Measurements from ENCODE around the gene MAGEA9B.
A peak's percentile ranks its signal among the peaks of the same experiment; 100 is the strongest.
"Not testable (repeated sequence)": the region's sequence is repeated elsewhere in the genome, so short reads cannot be mapped to it uniquely, and the experiment has no call there.

MAGEA9B gene

DNA sequence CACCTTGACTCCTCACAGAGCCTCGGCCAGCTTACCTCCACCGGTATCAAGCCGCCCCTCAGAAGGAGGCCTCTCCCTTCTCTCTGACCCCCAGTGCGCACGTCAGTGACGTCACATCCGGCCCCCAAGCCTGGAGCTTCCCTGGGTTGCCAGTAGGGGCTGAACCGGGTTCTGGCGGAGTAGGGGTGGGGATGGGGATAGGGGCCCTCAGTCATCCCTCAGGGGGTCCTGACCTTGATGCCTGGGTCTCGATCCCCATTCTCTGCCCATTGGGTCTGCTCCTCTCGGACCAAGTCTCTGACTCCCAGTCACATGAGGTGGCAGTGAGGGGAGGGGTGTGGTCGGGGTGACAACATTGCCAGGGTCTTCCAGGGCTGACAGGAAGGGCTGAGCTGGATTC, at the start of gene MAGEA9B:
MAGEA9B (minus strand) TSS at position 101 of the 400 bp plus-strand sequence. CDS start 4,280 bp downstream, outside the sequence.
- DNase-seq = not testable (repeated sequence)

- DNase-seq = no peak
These were observed 46.3 kb upstream of the MAGEA9B start for GRCh38 chrX:149633511-149633910.

DNA sequence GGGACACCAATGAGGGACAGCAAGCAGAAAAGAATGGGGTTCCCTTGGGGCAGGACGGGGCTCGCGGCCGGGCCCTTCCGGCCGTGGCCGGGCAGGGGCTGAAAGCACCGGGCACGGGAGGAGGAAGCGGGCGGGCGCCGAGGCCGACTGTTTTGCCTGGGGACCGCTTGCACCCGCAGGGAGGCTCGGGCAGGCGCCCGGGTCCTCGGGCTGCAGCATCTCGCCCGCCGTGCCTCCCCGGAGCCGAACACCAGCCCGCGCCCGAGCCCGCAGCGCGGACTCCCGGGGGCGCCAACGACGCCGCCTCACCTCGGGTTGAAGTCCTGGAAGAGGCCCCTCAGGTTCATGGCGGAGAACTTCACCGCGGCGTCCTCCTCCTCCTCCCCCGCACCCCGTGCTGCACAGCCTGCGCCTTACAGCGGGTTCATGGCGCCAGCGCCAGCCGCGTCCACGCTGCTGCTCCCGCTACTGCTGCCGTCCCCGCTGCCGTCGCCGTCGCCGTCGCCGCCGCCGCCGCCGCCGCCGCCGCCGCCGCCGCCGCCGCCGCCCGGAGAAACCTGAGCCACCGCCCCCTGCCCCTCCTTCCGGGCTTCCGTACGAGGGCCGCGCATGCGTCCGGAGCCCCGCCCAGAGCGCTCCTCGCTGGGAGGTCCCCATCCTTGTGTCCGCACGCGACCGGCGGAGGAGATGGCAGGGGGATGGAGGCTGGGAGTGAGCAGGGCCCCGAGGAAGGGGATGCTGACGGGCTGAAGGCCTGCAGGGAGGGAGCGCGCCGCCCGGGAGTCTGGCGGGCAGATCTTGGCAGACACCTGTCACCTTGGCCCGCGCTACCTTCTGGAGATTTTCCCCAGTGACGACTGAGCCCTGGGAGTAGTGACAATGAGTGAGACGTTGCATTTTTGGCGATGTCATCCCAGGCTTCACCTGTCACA, 44.2 kb upstream of the MAGEA9B start, which contains the start of gene TMEM185A:
TMEM185A (minus strand) TSS at position 559 of the 932 bp plus-strand sequence; CDS start at position 347, 212 bp downstream.
- DNase-seq = peak; percentile 92

DNA sequence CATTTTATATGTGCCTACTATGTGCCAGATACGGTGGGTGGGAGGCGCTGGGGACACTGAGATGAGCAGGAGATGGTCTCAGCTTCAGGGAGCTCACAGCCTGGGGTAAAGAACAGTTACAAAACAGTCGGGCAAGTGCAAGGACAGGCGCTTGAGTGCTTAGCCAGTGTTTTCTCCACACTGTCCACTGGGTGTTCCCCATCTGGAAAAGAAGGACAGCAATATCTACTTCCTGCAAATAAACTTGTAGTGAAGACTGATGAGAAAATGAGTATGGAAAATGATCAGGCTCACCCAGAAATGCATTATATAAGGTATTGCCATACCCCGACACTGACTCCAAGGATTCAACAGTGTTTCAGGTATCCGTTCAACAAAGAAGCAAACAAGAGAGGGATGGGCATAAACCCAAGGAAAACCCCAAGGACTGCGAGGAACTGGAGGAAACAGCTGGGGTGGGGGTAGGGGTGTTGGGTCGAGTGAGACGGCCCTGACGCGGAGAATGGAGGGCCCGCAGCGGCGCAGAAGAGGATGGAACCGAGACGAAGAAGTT, 43.5 kb upstream of the MAGEA9B start:
- DNase-seq = no peak

DNA sequence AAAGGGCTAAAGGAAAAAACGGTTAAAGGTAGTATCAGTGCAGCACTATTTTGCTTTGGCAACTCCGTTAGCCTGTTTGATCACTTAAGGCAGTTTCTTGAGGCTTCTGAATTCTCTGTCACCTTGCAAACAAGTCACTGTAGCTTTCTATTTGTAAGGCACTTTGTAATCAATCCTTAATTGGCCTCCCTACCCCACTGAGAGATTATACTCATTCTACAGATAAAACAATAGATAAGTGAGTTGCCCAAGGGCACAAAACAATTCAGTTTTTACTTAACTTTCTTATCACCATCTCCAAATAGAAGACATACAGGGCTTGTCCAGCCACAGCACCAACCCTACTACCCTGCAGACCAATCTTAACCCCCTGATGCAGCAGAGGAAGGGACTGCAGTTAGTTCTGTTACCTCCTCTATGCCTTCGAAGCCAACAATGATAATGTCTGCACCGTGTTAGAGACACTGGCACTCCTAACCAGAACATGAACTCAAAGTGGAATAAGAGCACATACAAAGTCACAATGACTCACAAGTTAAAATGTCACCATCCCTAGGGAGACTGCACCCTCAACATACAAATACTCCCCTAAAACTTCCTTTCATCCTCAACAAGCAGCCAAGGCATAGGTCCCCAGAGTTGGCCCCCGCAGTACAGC, 42.6 kb upstream of the MAGEA9B start:
- DNase-seq = no peak

GRCh38 chrX:149628768-149629167, 41.5 kb upstream of the MAGEA9B start:
- DNase-seq = no peak

DNA sequence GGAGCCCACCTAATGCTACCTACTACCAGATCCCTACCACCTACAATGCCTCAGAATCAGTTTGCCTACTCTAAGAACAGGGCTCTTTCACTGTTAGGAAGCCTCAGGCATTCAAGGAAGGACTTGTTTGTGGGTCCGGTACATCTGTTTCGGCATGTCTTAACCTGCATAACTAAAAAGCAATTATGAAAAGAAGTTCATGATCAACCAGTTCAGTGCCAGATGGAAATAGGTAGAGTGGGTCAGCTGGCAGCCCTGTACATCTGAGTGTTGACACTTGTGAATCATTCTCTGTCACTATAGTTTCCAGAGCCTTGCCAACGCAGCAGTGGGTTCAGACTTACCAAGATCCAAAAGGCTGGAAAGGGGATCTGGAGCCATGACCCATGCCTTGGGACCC, 41.0 kb upstream of the MAGEA9B start:
- DNase-seq = no peak

DNA sequence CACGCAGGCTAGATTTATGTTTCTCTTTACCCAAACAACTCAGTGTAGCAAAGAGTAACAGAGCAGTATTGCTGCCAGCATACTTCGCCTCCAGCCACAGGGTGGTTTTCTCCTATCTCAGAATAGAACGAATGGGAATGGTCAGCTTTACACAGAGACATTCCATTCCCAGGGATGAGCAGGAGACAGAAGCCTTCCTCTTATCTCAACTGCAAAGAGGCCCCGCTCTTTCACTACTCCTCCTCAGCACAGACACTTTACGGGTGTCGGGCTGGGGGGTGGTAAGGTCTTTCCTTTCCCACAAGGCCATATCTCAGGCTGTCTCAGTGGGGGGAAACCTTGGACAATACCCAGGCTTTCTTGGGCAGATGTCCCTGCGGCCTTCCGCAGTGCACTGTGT, 39.6 kb upstream of the MAGEA9B start:
- not testable (repeated sequence) for DNase-seq

DNA sequence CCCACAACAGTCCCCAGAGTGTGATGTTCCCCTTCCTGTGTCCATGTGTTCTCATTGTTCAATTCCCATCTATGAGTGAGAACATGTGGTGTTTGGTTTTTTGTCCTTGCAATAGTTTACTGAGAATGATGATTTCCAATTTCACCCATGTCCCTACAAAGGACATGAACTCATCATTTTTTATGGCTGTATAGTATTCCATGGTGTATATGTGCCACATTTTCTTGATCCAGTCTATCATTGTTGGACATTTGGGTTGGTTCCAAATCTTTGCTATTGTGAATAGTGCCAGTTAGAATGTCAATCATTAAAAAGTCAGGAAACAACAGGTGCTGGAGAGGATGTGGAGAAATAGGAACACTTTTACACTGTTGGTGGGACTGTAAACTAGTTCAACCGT, 32.4 kb upstream of the MAGEA9B start:
- DNase-seq = not testable (repeated sequence)

DNA sequence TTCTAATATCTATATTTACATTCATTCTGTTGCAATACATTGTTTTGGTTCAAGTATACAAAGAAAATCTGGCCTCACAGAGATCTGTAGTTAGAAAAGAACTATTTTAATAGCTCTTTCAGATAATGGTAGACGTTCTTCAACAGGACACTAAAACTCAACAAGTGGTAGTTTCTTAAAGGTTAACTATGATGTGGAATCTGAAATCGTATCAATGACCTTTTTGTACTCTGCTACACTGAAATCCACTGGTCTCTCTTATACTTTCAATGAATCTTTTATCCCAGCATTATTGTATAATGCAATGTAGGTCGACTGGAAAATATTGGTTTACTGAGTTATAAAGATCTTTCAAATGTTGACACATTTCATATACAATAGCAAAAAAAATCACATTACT, 31.6 kb upstream of the MAGEA9B start:
- no peak for DNase-seq

GRCh38 chrX:149611623-149612175, 24.4 kb upstream of the MAGEA9B start:
- DNase-seq = no peak

DNA sequence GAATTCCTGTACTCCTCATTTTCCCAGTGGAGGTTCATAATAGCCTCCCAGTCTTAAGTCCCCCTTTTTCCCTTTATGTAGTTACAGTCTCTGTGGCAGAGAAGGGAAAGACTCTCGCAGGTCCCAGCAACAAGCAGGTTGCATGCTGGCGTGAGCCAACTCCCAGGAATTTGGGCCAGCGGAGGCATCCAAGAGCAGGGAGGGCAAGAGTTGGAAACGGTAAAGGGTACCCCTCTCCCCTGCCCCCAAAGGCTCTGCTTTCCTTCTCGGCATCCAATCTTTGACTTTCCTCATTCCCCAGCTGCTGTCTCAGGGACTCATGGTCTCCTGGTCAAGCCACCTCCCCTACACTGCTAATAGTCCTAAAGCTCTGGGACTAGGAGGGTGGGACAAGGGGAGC, 23.3 kb upstream of the MAGEA9B start:
- DNase-seq = no peak

GRCh38 chrX:149607699-149608098, 20.4 kb upstream of the MAGEA9B start:
- no peak for DNase-seq

DNA sequence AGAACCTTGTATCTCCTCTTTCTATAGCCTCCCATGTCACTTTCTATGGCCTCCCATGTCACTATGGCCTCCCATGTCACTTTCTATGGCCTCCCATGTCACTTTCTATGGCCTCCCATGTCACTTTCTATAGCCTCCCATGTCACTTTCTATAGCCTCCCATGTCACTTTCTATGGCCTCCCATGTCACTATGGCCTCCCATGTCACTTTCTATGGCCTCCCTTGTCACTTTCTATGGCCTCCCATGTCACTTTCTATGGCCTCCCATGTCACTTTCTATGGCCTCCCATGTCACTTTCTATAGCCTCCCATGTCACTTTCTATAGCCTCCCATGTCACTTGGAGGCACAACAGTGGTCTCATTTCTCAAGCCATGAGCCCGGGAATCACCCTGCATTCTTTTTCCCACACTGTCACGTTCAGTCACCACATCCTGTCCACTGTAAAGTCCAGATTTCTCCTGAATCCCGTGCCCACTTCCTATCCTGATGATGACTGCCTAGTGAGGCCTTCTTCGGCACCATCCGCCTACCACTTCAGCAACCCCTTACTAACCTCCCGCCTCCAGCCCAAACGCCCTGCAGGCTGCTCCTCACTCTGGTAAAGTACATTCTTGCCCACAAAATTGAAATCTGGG, 18.1 kb upstream of the MAGEA9B start:
- not testable (repeated sequence) for DNase-seq

GRCh38 chrX:149598603-149599002, 11.3 kb upstream of the MAGEA9B start:
- not testable (repeated sequence) for DNase-seq

GRCh38 chrX:149595943-149596342, 8.7 kb upstream of the MAGEA9B start:
- DNase-seq = not testable (repeated sequence)

DNA sequence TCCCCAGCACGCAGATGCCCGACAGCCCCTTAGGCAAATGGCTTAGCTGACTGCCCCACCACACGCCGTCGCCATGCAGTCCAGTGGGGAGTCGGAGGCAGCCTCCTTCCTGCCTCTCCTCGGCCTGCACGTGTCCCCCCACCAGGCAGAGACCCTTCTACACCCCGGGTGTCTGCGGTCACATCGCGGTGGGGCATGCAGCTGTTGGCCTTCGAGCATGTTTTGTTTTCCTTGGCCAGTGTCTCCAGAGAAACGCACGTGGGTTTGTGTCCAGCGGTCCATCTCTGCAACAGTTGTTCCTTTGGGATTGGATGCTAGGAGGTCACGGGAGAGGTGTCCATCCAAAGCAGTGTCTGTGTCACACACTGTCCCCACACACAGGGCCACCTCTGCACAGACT, 8.0 kb upstream of the MAGEA9B start, which contains the start of gene HSFX2:
HSFX2 (minus strand) TSS at position 101 of the 400 bp plus-strand sequence. CDS start 614 bp downstream, outside the sequence.
- not testable (repeated sequence) for DNase-seq

DNA sequence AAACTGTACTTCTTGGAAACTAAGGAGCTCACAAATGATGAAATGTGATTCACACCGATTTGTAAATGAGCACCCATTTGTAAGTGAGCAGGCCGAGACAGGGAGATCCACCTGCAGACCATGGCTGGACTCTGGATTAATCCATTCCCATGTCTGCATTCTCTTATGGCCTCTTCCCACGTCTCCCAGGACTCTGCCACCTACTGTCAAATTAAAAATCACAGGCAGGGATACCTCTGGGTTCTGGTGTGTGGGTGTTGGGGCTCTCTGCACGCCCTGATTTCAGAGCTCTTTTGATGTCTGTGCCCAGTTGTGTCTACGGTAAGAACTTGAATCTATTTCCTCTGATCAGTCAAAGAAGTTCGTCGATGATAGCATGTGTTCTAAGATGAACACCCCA, 3.7 kb upstream of the MAGEA9B start:
- DNase-seq = not testable (repeated sequence)

DNA sequence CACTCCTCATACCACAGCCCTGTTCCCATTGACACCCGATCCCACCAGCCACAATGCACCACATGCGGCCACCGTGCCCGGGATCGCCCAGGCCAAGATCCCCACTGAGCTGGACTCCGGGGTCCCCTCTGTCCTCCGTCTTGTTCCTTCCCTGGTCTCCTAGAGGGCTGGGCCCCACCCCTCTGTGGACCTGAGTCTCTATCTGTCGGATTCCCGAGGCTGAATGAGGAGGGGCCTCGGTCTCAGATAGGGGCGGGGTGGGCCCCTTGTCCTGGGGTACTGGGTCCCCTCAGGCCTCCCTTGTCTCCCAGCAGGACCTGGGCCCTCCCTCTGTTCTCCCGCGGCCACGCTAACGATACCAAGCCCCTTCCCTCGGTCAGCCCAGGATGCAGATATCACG, 1.6 kb downstream of the MAGEA9B start:
- not testable (repeated sequence) for DNase-seq

GRCh38 chrX:149573456-149573855, 13.8 kb downstream of the MAGEA9B start:
- DNase-seq = not testable (repeated sequence)

DNA sequence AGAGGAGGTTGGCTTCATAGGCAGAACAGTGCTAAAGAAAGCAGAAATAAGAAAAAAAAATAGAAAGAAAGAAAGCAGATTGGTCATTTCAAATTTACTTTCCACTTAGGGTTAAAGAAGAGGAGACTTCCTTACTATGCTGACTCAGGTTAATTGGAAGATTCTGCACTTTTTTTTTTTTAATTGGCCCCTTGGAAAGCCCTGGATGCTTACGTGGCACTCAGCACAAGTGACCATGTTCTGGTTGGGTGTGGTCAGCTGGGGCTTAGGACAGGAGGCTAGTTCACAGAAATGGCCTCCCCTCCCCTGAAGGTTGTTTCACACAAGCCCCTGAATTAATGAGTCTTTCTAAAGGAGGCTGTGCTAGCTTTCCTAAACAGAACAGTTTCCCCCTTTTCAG, 14.5 kb downstream of the MAGEA9B start:
- DNase-seq = no peak

DNA sequence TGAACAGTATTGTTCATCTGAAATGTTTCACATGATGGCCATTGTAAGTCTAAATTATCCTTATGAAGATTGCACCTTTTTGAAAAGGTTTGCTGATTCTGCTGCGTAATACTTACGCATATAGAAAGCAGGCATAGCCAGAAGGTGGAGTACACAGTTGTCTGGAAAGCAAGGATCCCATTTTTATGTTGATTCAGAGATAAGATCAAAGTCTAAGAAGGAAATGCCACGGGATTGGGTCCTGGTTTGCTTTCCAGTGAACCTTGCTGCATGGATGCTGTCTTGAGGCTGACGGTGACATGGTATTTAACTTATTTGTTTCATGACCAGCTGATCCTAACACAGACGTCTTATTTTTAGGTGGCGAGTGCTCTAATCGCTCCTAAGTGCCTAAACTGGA, 15.5 kb downstream of the MAGEA9B start:
- no peak for DNase-seq

GRCh38 chrX:149570668-149571067, 16.6 kb downstream of the MAGEA9B start:
- no peak for DNase-seq

Measured in activated effector memory CD4-positive, alpha-beta T cell treated with anti-CD3 and anti-CD28 coated beads, Interleukin-2, amount 50 U/mL, for 16 hours (primary cell).